GM12878 (cell line): Measurements from ENCODE around the gene RRP12. TPM values are rescaled to one million over a fixed set of nuclear protein-coding genes. Genes with fewer than 3 reads are reported as not detected.

ENCODE experiments used
- ATAC-seq: fragments of 200-7000 bp; cut with Tn5 transposase; 3 replicates; pipeline ENCODE4 v1.9.1; 2020; ENCODE audit warnings: mild to moderate bottlenecking, moderate library complexity
- BruUV-seq: library from RNA; stranded (reverse); fragments of 400-500 nt; replicated peaks from 2 replicates; lab custom pipeline; 2021; lab: Mats Ljungman, UMichigan
- CTCF ChIA-PET: fragments of 300-600 bp; sonication (Branson Sonifier 250); formaldehyde crosslinking; extraction: SDS; loops from one replicate; lab custom pipeline; 2021; ENCODE audit warnings: inconsistent platforms; lab: Yijun Ruan, JAX
- POLR2A ChIA-PET: fragments of 350-600 bp; formaldehyde crosslinking; extraction: SDS; loops from one replicate; lab custom pipeline; 2021; ENCODE audit warnings: inconsistent platforms; lab: Charles Lee
- RAD21 ChIA-PET: fragments of 300-600 bp; sonication (Branson Sonifier 250); formaldehyde crosslinking; loops from one replicate; lab custom pipeline; 2023; ENCODE audit warnings: antibody characterized with exemption; ENCODE audit not compliant: unreplicated experiment; lab: Charles Lee
- SMC1A ChIA-PET: fragments of 300-600 bp; sonication (Branson Sonifier 250); formaldehyde crosslinking; loops from one replicate; lab custom pipeline; 2023; ENCODE audit not compliant: unreplicated experiment, uncharacterized antibody; lab: Charles Lee
- DNase-seq: peaks from one replicate; pipeline ENCODE4 v3.0.0-alpha.2; 2011; ENCODE audit warnings: low read depth, low spot score
- FAIRE-seq: peaks from 3 replicates; lab custom pipeline; 2011; peaks lifted over from hg19 to GRCh38; lab: Jason Lieb, UNC
- H2AFZ ChIP-seq: 2 replicates; pipeline ENCODE4 v1.6.0; 2011; ENCODE audit warnings: low read depth, low read length, control low read depth; ENCODE audit not compliant: control insufficient read depth
- H3K27ac ChIP-seq: 2 replicates; pipeline ENCODE4 v1.5.1; 2011; ENCODE audit warnings: control low read depth; ENCODE audit not compliant: control insufficient read depth, insufficient read depth
- H3K27me3 ChIP-seq, 2 experiments: replicated peaks in 1 of 2; 2 replicates each; pipeline versions ENCODE4 v1.6.0 to v1.6.1; 2011; ENCODE audit warnings: low read length in 1 of 2; ENCODE audit not compliant: control insufficient read depth in 2 of 2, insufficient read depth in 2 of 2
- H3K36me3 ChIP-seq, 2 experiments: 2 replicates each; pipeline ENCODE4 v1.5.1; 2011; ENCODE audit warnings: low read length in 1 of 2; ENCODE audit not compliant: control insufficient read depth in 2 of 2, insufficient read depth in 2 of 2
- H3K4me1 ChIP-seq: 2 replicates; pipeline ENCODE4 v1.6.1; 2011; ENCODE audit warnings: mild to moderate bottlenecking, low read length, moderate library complexity, mixed read lengths; ENCODE audit not compliant: control insufficient read depth, insufficient read depth
- H3K4me2 ChIP-seq: 2 replicates; pipeline ENCODE4 v1.6.0; 2011; ENCODE audit warnings: control low read depth; ENCODE audit not compliant: control insufficient read depth, insufficient read depth
- H3K4me3 ChIP-seq: fragments of 200-600 bp; sonication (generic); 2 replicates; pipeline ENCODE4 v1.5.1; 2016
- H3K79me2 ChIP-seq: 2 replicates; pipeline ENCODE4 v1.6.0; 2011; ENCODE audit warnings: low read length; ENCODE audit not compliant: control insufficient read depth, insufficient read depth
- H3K9ac ChIP-seq: 2 replicates; pipeline ENCODE4 v1.8.0; 2011; ENCODE audit warnings: low read length, control low read depth, mixed read lengths; ENCODE audit not compliant: control insufficient read depth, insufficient read depth
- H3K9me3 ChIP-seq: replicated peaks from 3 replicates; pipeline ENCODE4 v1.5.1; 2011; ENCODE audit warnings: mild to moderate bottlenecking, low read length; ENCODE audit not compliant: control insufficient read depth, insufficient read depth
- H4K20me1 ChIP-seq: 2 replicates; pipeline ENCODE4 v1.6.0; 2011; ENCODE audit not compliant: control insufficient read depth, insufficient read depth
- CHD2 ChIP-seq: IDR thresholded peaks from 2 replicates; pipeline ENCODE4 v1.6.1; 2011; ENCODE audit warnings: low read depth, low read length, improper control_type of control experiment, borderline replicate concordance
- EP300 ChIP-seq, 2 experiments: fragments of 150-350 bp in 1 of 2; IDR thresholded peaks; 2 replicates each; pipeline ENCODE4 v1.6.1; 2011 to 2012; ENCODE audit warnings: low read depth in 2 of 2, low read length in 2 of 2, borderline replicate concordance in 1 of 2, improper control_type of control experiment in 1 of 2, inconsistent platforms in 1 of 2; ENCODE audit not compliant: control insufficient read depth in 1 of 2
- JUND ChIP-seq: IDR thresholded peaks from 2 replicates; pipeline ENCODE4 v1.6.1; 2012; ENCODE audit warnings: low read depth, mild to moderate bottlenecking, low read length, improper control_type of control experiment, moderate library complexity
- MTA2 ChIP-seq: fragments of 450-650 bp; IDR thresholded peaks from 2 replicates; pipeline ENCODE4 v1.6.1; 2016; ENCODE audit warnings: low read depth, mild to moderate bottlenecking, moderate library complexity
- MTA3 ChIP-seq: IDR thresholded peaks from 2 replicates; pipeline ENCODE4 v1.6.1; 2012; ENCODE audit warnings: low read length, inconsistent platforms, borderline replicate concordance
- SMAD1 ChIP-seq: fragments of 450-650 bp; IDR thresholded peaks from 2 replicates; pipeline ENCODE4 v1.6.1; 2018; ENCODE audit warnings: mild to moderate bottlenecking, low read depth; ENCODE audit not compliant: partially characterized antibody
- SMAD5 ChIP-seq: IDR thresholded peaks from 2 replicates; pipeline ENCODE4 v1.6.1; 2016; ENCODE audit warnings: antibody characterized with exemption, low read depth
- SMARCA5 ChIP-seq: fragments of 450-650 bp; IDR thresholded peaks from 2 replicates; pipeline ENCODE4 v1.6.1; 2017; ENCODE audit warnings: mild to moderate bottlenecking
- SUZ12 ChIP-seq: fragments of 200-600 bp; sonication (generic); IDR thresholded peaks from one replicate; pipeline ENCODE4 v1.6.1; 2018; ENCODE audit warnings: antibody characterized with exemption, mild to moderate bottlenecking; ENCODE audit not compliant: unreplicated experiment
- TCF12 ChIP-seq: IDR thresholded peaks from 2 replicates; pipeline ENCODE4 v1.6.1; 2011; ENCODE audit warnings: low read depth, mild to moderate bottlenecking, low read length
- WGBS: methylation state at CpG from one replicate; pipeline ENCODE4 v1.1.6; 2016; ENCODE audit warnings: low lambda C conversion rate; ENCODE audit not compliant: insufficient replicate concordance, insufficient coverage; ENCODE audit errors: missing lambda C conversion rate; 5-methylcytosine and 5-hydroxymethylcytosine counted together
- in situ Hi-C: fragments of 300-500 bp; cut with MboI; formaldehyde crosslinking; loops from 9 replicates; pipeline ENCODE4 v1.14.3; 2018; ENCODE audit warnings: mixed read lengths
- intact Hi-C: fragments of 100-400 bp; cut with micrococcal nuclease; formaldehyde crosslinking; loops from one replicate; pipeline ENCODE4 v1.14.2; 2022; ENCODE audit not compliant: unreplicated experiment
- polyA plus RNA-seq, 11 experiments: library from polyadenylated mRNA; depleted of rRNA in 4 of 11; unstranded in 6 of 11; stranded (reverse) in 5 of 11; fragments of >200 nt; fragmentation: Nextera tagmentation in 4 of 11; fragmentation: Illumina TruSeq in 1 of 11; extraction: Ambion mirVana in 4 of 11; extraction: Trizol in 1 of 11; gene quantifications; 1 replicate in 1 of 11; 2 replicates in 10 of 11; pipeline versions ENCODE4 v1.2.1 to v1.2.3, GENCODE V29; 2011 to 2016; ENCODE audit warnings: inconsistent platforms in 2 of 11, missing spikeins in 2 of 11, low read depth in 1 of 11
- total RNA-seq, 4 experiments: library from RNA; depleted of rRNA in 3 of 4; stranded (reverse); fragments of >200 nt in 3 of 4; fragmentation: Illumina TruSeq in 1 of 4; extraction: Trizol in 1 of 4; gene quantifications; 2 replicates each; pipeline versions ENCODE4 v1.2.1 to v1.2.3, GENCODE V29; 2013 to 2021
- TF ChIP-seq, protein P1 (sequence below): fragments of 450-650 bp; IDR thresholded peaks from 2 replicates; pipeline ENCODE4 v1.6.1; 2017; ENCODE audit warnings: mild to moderate bottlenecking, moderate library complexity
- TF ChIP-seq, protein P2 (sequence below): fragments of 450-650 bp; IDR thresholded peaks from 2 replicates; pipeline ENCODE4 v1.6.1; 2018; ENCODE audit warnings: mild to moderate bottlenecking, low read depth, moderate library complexity; ENCODE audit not compliant: partially characterized antibody
- TF ChIP-seq, protein P3 (sequence below): fragments of 450-650 bp; IDR thresholded peaks from 2 replicates; pipeline ENCODE4 v1.6.1; 2017; ENCODE audit warnings: mild to moderate bottlenecking, low read depth, inconsistent platforms; ENCODE audit not compliant: poor library complexity, severe bottlenecking

Gene RRP12
- total and polyA plus RNA-seq, 10 of the 15 experiments (the other 5 are each of a cell fraction or from before 2014, with no cell fraction given), result 5.3 to 48.7 (median 16.8) TPM

DNA sequence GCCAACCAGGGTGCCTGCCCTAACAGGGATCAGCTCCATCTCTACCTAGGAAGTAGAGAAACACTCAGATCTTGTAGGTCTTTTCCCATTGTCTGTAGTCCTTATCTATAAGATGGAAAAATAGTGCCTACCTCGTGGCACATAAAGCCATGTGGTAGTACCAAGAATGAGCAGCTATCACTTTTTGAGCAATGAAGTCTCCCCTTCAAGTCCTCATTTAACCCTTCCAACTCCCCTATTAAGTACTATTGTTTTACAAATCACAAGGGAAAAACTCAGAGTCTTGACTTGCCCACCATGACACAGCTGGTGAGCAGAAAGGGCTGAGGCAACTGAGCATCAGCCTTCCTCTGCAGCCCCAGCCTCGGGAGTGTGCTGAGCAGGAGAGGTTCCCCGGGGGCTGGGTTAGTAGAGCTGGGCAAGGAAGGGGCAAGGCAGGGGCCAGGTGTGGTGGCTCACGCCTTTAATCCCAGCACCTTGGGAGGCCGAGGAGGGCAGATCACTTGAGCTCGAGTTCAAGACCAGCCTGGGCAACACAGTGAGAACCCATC lies 69.9 kb downstream of the RRP12 start (continued):
- no peak for TF ChIP-seq JUND
- TF ChIP-seq, protein P1, sequence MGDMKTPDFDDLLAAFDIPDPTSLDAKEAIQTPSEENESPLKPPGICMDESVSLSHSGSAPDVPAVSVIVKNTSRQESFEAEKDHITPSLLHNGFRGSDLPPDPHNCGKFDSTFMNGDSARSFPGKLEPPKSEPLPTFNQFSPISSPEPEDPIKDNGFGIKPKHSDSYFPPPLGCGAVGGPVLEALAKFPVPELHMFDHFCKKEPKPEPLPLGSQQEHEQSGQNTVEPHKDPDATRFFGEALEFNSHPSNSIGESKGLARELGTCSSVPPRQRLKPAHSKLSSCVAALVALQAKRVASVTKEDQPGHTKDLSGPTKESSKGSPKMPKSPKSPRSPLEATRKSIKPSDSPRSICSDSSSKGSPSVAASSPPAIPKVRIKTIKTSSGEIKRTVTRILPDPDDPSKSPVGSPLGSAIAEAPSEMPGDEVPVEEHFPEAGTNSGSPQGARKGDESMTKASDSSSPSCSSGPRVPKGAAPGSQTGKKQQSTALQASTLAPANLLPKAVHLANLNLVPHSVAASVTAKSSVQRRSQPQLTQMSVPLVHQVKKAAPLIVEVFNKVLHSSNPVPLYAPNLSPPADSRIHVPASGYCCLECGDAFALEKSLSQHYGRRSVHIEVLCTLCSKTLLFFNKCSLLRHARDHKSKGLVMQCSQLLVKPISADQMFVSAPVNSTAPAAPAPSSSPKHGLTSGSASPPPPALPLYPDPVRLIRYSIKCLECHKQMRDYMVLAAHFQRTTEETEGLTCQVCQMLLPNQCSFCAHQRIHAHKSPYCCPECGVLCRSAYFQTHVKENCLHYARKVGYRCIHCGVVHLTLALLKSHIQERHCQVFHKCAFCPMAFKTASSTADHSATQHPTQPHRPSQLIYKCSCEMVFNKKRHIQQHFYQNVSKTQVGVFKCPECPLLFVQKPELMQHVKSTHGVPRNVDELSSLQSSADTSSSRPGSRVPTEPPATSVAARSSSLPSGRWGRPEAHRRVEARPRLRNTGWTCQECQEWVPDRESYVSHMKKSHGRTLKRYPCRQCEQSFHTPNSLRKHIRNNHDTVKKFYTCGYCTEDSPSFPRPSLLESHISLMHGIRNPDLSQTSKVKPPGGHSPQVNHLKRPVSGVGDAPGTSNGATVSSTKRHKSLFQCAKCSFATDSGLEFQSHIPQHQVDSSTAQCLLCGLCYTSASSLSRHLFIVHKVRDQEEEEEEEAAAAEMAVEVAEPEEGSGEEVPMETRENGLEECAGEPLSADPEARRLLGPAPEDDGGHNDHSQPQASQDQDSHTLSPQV, result no peak
- TF ChIP-seq EP300 (IDR thresholded peaks at IDR 0.05; ENCODE audit: borderline replicate concordance in 1 of 2, control insufficient read depth in 1 of 2, low read depth in 2 of 2, low read length in 2 of 2), result no peak
- no peak for TF ChIP-seq TCF12
- TF ChIP-seq CHD2, result no peak
- TF ChIP-seq, all 136 proteins: peak for 0

DNA sequence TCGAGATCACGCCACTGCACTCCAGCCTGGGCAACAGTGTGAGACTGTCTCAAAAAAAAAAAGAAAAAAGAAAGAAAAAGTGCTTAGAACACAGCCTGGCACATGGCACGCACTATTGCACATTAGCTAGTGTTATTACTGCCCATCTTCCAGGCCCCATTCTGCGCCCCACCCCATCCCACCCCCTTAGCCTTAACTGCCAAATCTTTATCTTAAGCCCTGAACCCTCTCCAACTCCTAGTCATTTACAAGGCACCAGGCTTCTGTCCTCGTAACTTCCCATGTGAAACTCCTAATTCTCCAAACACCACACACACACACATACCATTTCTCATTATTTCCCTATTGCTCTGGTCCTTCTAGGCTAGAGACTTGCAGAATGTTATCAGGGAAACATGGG lies 71.4 kb downstream of the RRP12 start:
- Histone ChIP-seq H3K4me1 (peaks cover 12% of the 10 kb centered on the region), H3K9me3 (no peaks in the 10 kb centered on the region), H3K27me3 (no peaks in the 10 kb centered on the region), H3K4me3 (no peak overlapping the region), H3K9ac (no peak overlapping the region), H3K79me2 (no peaks in the 10 kb centered on the region), H4K20me1 (no peaks in the 10 kb centered on the region; the same call in 1 of the 2 replicates), H3K36me3 (no peaks in the 10 kb centered on the region), H3K27ac (no peak overlapping the region), H2AFZ (no peak overlapping the region), H3K4me2 (no peak overlapping the region)
- FAIRE-seq (no peak), DNase-seq (no peak), ATAC-seq (no peak)
- ChIA-PET CTCF (no interaction called here), POLR2A (interaction anchor here (1.0 kb wide), 1 partner anchor 10 kb away, joined by 3 read pairs; no protein-coding TSS in a partner anchor), RAD21 (no interaction called here), SMC1A (no interaction called here)
- intact Hi-C loops, result loop anchor here (5.0 kb wide), 1 partner anchor 37 kb away; the partner anchor contains the start of gene ARHGAP19
- in situ Hi-C loops, result no loop called here
- WGBS, result 95% methylated on average over 5 of the region's 5 CpGs
- BruUV-seq, result no TSS peak
- TF ChIP-seq, protein P2, sequence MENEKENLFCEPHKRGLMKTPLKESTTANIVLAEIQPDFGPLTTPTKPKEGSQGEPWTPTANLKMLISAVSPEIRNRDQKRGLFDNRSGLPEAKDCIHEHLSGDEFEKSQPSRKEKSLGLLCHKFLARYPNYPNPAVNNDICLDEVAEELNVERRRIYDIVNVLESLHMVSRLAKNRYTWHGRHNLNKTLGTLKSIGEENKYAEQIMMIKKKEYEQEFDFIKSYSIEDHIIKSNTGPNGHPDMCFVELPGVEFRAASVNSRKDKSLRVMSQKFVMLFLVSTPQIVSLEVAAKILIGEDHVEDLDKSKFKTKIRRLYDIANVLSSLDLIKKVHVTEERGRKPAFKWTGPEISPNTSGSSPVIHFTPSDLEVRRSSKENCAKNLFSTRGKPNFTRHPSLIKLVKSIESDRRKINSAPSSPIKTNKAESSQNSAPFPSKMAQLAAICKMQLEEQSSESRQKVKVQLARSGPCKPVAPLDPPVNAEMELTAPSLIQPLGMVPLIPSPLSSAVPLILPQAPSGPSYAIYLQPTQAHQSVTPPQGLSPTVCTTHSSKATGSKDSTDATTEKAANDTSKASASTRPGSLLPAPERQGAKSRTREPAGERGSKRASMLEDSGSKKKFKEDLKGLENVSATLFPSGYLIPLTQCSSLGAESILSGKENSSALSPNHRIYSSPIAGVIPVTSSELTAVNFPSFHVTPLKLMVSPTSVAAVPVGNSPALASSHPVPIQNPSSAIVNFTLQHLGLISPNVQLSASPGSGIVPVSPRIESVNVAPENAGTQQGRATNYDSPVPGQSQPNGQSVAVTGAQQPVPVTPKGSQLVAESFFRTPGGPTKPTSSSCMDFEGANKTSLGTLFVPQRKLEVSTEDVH, result no peak
- TF ChIP-seq MTA2, result no peak
- no peak for TF ChIP-seq SMAD1
- TF ChIP-seq, protein P3, sequence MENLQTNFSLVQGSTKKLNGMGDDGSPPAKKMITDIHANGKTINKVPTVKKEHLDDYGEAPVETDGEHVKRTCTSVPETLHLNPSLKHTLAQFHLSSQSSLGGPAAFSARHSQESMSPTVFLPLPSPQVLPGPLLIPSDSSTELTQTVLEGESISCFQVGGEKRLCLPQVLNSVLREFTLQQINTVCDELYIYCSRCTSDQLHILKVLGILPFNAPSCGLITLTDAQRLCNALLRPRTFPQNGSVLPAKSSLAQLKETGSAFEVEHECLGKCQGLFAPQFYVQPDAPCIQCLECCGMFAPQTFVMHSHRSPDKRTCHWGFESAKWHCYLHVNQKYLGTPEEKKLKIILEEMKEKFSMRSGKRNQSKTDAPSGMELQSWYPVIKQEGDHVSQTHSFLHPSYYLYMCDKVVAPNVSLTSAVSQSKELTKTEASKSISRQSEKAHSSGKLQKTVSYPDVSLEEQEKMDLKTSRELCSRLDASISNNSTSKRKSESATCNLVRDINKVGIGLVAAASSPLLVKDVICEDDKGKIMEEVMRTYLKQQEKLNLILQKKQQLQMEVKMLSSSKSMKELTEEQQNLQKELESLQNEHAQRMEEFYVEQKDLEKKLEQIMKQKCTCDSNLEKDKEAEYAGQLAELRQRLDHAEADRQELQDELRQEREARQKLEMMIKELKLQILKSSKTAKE, result no peak
- TF ChIP-seq MTA3, result no peak
- TF ChIP-seq SMARCA5, result no peak
- TF ChIP-seq SUZ12, result no peak
- no peak for TF ChIP-seq SMAD5
